HT1080 (cell line): Measurements from ENCODE around the gene ASTN1. TPM values are rescaled to one million over a fixed set of nuclear protein-coding genes. Genes with fewer than 3 reads are reported as not detected.
A peak's percentile ranks its signal among the peaks of the same experiment; 100 is the strongest.

ENCODE experiments used
- DNase-seq: peaks from one replicate; pipeline ENCODE4 v3.0.0-alpha.2; 2015; ENCODE audit warnings: low read depth
- polyA plus RNA-seq, 2 experiments: library from polyadenylated mRNA; depleted of rRNA; stranded (reverse); fragments of >200 nt; gene quantifications; 2 replicates each; pipeline ENCODE4 v1.2.3, GENCODE V29; 2015
- total RNA-seq: library from RNA; depleted of rRNA; stranded (reverse); fragments of >200 nt; shearing (Covaris generic); gene quantifications from 2 replicates; pipeline ENCODE4 v1.2.3, GENCODE V29; 2014; rRNA removed

Gene ASTN1
- 0.16 and 0.33 TPM in 2 replicates for total RNA-seq
- 0.01 TPM in 1 of 2 replicates, not detected in the other for polyA plus RNA-seq (2015; cell fraction: cytosol; rRNA removed)
- 0.07 TPM in 1 of 2 replicates, not detected in the other for polyA plus RNA-seq (2015; cell fraction: nucleus; rRNA removed)

- DNase-seq, result no peak
Observed at GRCh38 chr1:177164380-177165068, at the start of gene ASTN1. TSS of gene ASTN1 (minus strand) at chr1:177164712. CDS start at chr1:177164676, 36 bp downstream.

GRCh38 chr1:177211231-177211630 lies 46.7 kb upstream of the ASTN1 start:
- DNase-seq, result no peak

GRCh38 chr1:177210071-177210470 lies 45.6 kb upstream of the ASTN1 start:
- DNase-seq, result no peak

GRCh38 chr1:177209357-177209756 lies 44.8 kb upstream of the ASTN1 start:
- peak; percentile 99 for DNase-seq

GRCh38 chr1:177208920-177209319 lies 44.4 kb upstream of the ASTN1 start:
- DNase-seq, result no peak

GRCh38 chr1:177206831-177207355 lies 42.4 kb upstream of the ASTN1 start:
- no peak for DNase-seq

- DNase-seq, result peak; percentile 11
Observed at GRCh38 chr1:177200290-177200689, 35.8 kb upstream of the ASTN1 start.

- DNase-seq, result no peak
Observed at GRCh38 chr1:177198243-177198642, 33.7 kb upstream of the ASTN1 start.

- no peak for DNase-seq
Observed at GRCh38 chr1:177190308-177190970, 25.9 kb upstream of the ASTN1 start.

- no peak for DNase-seq
Observed at GRCh38 chr1:177186639-177187038, 22.1 kb upstream of the ASTN1 start.

- peak; percentile 8 for DNase-seq
Observed at GRCh38 chr1:177185209-177185608, 20.7 kb upstream of the ASTN1 start.

GRCh38 chr1:177183836-177184235 lies 19.3 kb upstream of the ASTN1 start:
- no peak for DNase-seq

GRCh38 chr1:177181631-177182291 lies 17.2 kb upstream of the ASTN1 start:
- peak; percentile 53 for DNase-seq

GRCh38 chr1:177181280-177181630 lies 16.7 kb upstream of the ASTN1 start:
- DNase-seq, result no peak

GRCh38 chr1:177174921-177175634 lies 10.6 kb upstream of the ASTN1 start:
- no peak for DNase-seq

GRCh38 chr1:177173976-177174375 lies 9.5 kb upstream of the ASTN1 start:
- no peak for DNase-seq

GRCh38 chr1:177172866-177173265 lies 8.4 kb upstream of the ASTN1 start:
- DNase-seq, result no peak

GRCh38 chr1:177172272-177172671 lies 7.8 kb upstream of the ASTN1 start:
- DNase-seq, result no peak

- DNase-seq, result no peak
Observed at GRCh38 chr1:177171536-177172123, 7.1 kb upstream of the ASTN1 start.

- peak; percentile 44 for DNase-seq
Observed at GRCh38 chr1:177170756-177171535, 6.4 kb upstream of the ASTN1 start, which contains the start of gene BRINP2. TSS of gene BRINP2 (plus strand) at chr1:177170958. CDS start at chr1:177229877, 58,919 bp downstream.
